Measurements from ENCODE around the gene DNM2. TPM values are rescaled to one million over a fixed set of nuclear protein-coding genes. Genes with fewer than 3 reads are reported as not detected.

The DNM2 gene
- total RNA-seq, 4 donors from 2014 or later: 79.1 to 115 (median 96.8) TPM

GRCh38 chr19:10707440-10707839, 10.4 kb upstream of the DNM2 start:
- ATAC-seq: no peak
- Histone ChIP-seq H3K4me3 (no peak overlapping the region), H3K27me3 (no peaks in the 10 kb centered on the region), H3K27ac (no peak overlapping the region), H3K36me3 (peaks cover 0 to 55% of the 10 kb centered on the region in 2 donors), H3K9me3 (no peaks in the 10 kb centered on the region), H3K4me1 (peaks cover 0 to under 1% (median 0%) of the 10 kb centered on the region in 3 donors)
- 88 to 94% methylated on average over 6 of the region's 16 CpGs for WGBS, 2 donors (ENCODE audit: low coverage in 1 of 2)
- TF ChIP-seq CTCF (IDR thresholded peaks at IDR 0.05): no peak
- no peak for TF ChIP-seq POLR2A (IDR thresholded peaks at IDR 0.05)
- no peak for TF ChIP-seq EP300 (IDR thresholded peaks at IDR 0.05)
- no peak for TF ChIP-seq POLR2AphosphoS5 (IDR thresholded peaks at IDR 0.05)

- 77 to 91% methylated on average over 5 to 7 of the region's 7 CpGs for WGBS, 2 donors (ENCODE audit: low coverage in 1 of 2)
- Histone ChIP-seq H3K36me3 (peaks cover 0 to 61% of the 10 kb centered on the region in 2 donors), H3K4me3 (no peak overlapping the region)
Measured at GRCh38 chr19:10708291-10708690, 9.6 kb upstream of the DNM2 start.

GRCh38 chr19:10712045-10712444, 5.8 kb upstream of the DNM2 start:
- no peak for TF ChIP-seq EP300 (IDR thresholded peaks at IDR 0.05)
- TF ChIP-seq POLR2A (IDR thresholded peaks at IDR 0.05): no peak
- peaks cover 0 to 57% of the 10 kb centered on the region in 2 donors for H3K36me3 ChIP-seq
- WGBS, 2 donors (ENCODE audit: low coverage in 1 of 2): 60 to 80% methylated on average over 1 to 2 of the region's 14 CpGs
- ATAC-seq: no peak
- no peak overlapping the region for H3K27ac ChIP-seq
- no peaks in the 10 kb centered on the region for H3K27me3 ChIP-seq
- no peak overlapping the region for H3K4me3 ChIP-seq
- H3K9me3 ChIP-seq: no peaks in the 10 kb centered on the region
- peaks cover 0 to 6% (median 0%) of the 10 kb centered on the region in 3 donors for H3K4me1 ChIP-seq

More at GRCh38 chr19:10708291-10708690, 9.6 kb upstream of the DNM2 start:
- Histone ChIP-seq H3K27ac (no peak overlapping the region), H3K9me3 (no peaks in the 10 kb centered on the region), H3K27me3 (no peaks in the 10 kb centered on the region), H3K4me1 (no peaks in the 10 kb centered on the region)
- TF ChIP-seq POLR2AphosphoS5 (IDR thresholded peaks at IDR 0.05) (no peak), CTCF (IDR thresholded peaks at IDR 0.05) (no peak), EP300 (IDR thresholded peaks at IDR 0.05) (no peak)
- no peak for ATAC-seq

- no peak for TF ChIP-seq POLR2A (IDR thresholded peaks at IDR 0.05)
- no peaks in the 10 kb centered on the region for H3K9me3 ChIP-seq
- WGBS, 2 donors (ENCODE audit: low coverage in 1 of 2): no CpG with 5 or more reads among the region's 23 CpGs
- H3K36me3 ChIP-seq: peaks cover 0 to 50% of the 10 kb centered on the region in 2 donors
- H3K4me1 ChIP-seq: peaks cover 0 to 7% (median 0%) of the 10 kb centered on the region in 3 donors
- no peak for ATAC-seq
- no peak overlapping the region for H3K27ac ChIP-seq
- H3K27me3 ChIP-seq: no peaks in the 10 kb centered on the region
- H3K4me3 ChIP-seq: no peak overlapping the region
Measured at GRCh38 chr19:10712754-10713153, 5.1 kb upstream of the DNM2 start.

- no peak overlapping the region for H3K4me3 ChIP-seq
- WGBS, 2 donors (ENCODE audit: low coverage in 1 of 2): no CpG with 5 or more reads among the region's 5 CpGs
- H3K9me3 ChIP-seq: no peaks in the 10 kb centered on the region
- no peak overlapping the region for H3K27ac ChIP-seq
- H3K36me3 ChIP-seq: peaks cover 0 to 45% of the 10 kb centered on the region in 2 donors
- H3K27me3 ChIP-seq: no peaks in the 10 kb centered on the region
- peaks cover 0 to 7% (median 0%) of the 10 kb centered on the region in 3 donors for H3K4me1 ChIP-seq
- TF ChIP-seq EP300 (IDR thresholded peaks at IDR 0.05): no peak
- TF ChIP-seq POLR2A (IDR thresholded peaks at IDR 0.05): no peak
- no peak for TF ChIP-seq POLR2AphosphoS5 (IDR thresholded peaks at IDR 0.05)
- TF ChIP-seq CTCF (IDR thresholded peaks at IDR 0.05): no peak
- ATAC-seq: no peak
Measured at GRCh38 chr19:10713317-10713716, 4.6 kb upstream of the DNM2 start.

GRCh38 chr19:10717054-10717355, 874 bp upstream of the DNM2 start:
- Histone ChIP-seq H3K27me3 (no peaks in the 10 kb centered on the region), H3K4me3 (peak overlapping the region in 1 of 2 donors; percentile 24), H3K4me1 (peaks cover 0 to 41% (median 19%) of the 10 kb centered on the region in 3 donors), H3K36me3 (peaks cover 0 to 23% of the 10 kb centered on the region in 2 donors), H3K9me3 (no peaks in the 10 kb centered on the region), H3K27ac (peak overlapping the region in 3 of 4 donors; percentile 35 to 66 (median 58))
- ATAC-seq: no peak
- 0 to 24% methylated on average over 2 to 12 of the region's 12 CpGs for WGBS, 2 donors (ENCODE audit: low coverage in 1 of 2)
- TF ChIP-seq CTCF (IDR thresholded peaks at IDR 0.05): no peak
- TF ChIP-seq POLR2A (IDR thresholded peaks at IDR 0.05): no peak
- TF ChIP-seq POLR2AphosphoS5 (IDR thresholded peaks at IDR 0.05): no peak
- no peak for TF ChIP-seq EP300 (IDR thresholded peaks at IDR 0.05)
